Neutrophil (primary cell): Measurements from ENCODE around the gene POLR3E.

Experiments used
- H3K27ac ChIP-seq: fragments of 200-600 bp; sonication (generic); 2 replicates; pipeline ENCODE4 v1.5.1; 2016; ENCODE audit warnings: mild to moderate bottlenecking, moderate library complexity
- H3K27me3 ChIP-seq: fragments of 200-600 bp; sonication (generic); 2 replicates; pipeline ENCODE4 v1.6.0; 2016; ENCODE audit warnings: mild to moderate bottlenecking
- H3K36me3 ChIP-seq: fragments of 200-600 bp; sonication (generic); 2 replicates; pipeline ENCODE4 v1.5.1; 2017
- H3K4me1 ChIP-seq, 2 experiments: fragments of 200-600 bp in 1 of 2; sonication (generic) in 1 of 2; 1 replicate in 1 of 2; 2 replicates in 1 of 2; pipeline versions ENCODE4 v1.5.1 to v1.6.1; 2013 to 2016; ENCODE audit warnings: low read depth in 1 of 2, low read length in 1 of 2, mild to moderate bottlenecking in 1 of 2, moderate library complexity in 1 of 2; ENCODE audit not compliant: control insufficient read depth in 1 of 2, insufficient read depth in 1 of 2
- H3K4me3 ChIP-seq, 2 experiments: fragments of 200-600 bp in 1 of 2; sonication (generic) in 1 of 2; 1 replicate in 1 of 2; 2 replicates in 1 of 2; pipeline ENCODE4 v1.5.1; 2013 to 2016; ENCODE audit warnings: low read depth in 1 of 2, low read length in 1 of 2, mild to moderate bottlenecking in 1 of 2, moderate library complexity in 1 of 2
- H3K9me3 ChIP-seq: fragments of 200-600 bp; sonication (generic); 2 replicates; pipeline ENCODE4 v1.5.1; 2016
- TF ChIP-seq, protein P1 (sequence below): fragments of 200-600 bp; sonication (generic); IDR thresholded peaks from 2 replicates; pipeline ENCODE4 v1.5.1; 2016; ENCODE audit warnings: antibody characterized with exemption

POLR3E gene

DNA sequence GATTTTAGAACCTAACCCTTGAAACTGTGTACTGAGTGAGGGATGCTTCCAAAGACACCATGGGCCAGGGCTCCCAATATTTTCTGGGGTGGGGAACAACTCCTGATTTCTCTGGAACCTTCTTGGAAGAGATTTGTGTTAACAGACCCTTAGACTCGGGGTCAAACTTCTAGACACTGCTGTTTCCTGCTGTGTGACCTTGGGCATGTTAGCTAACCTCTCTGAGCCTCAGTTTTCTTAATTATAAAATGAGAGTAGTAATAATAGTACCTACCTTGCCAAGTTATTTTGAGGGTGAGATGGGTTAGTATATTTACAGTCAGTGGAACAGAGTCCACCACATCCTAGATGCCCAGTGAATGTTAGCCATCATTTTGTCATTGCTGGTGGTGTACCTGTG is 18.8 kb downstream of the POLR3E start:
- Histone ChIP-seq H3K27me3 (no peaks in the 10 kb centered on the region), H3K4me3 (no peak overlapping the region), H3K4me1 (no peaks in the 10 kb centered on the region), H3K36me3 (peaks cover 62% of the 10 kb centered on the region), H3K9me3 (no peaks in the 10 kb centered on the region), H3K27ac (no peak overlapping the region)
- TF ChIP-seq, protein P1, sequence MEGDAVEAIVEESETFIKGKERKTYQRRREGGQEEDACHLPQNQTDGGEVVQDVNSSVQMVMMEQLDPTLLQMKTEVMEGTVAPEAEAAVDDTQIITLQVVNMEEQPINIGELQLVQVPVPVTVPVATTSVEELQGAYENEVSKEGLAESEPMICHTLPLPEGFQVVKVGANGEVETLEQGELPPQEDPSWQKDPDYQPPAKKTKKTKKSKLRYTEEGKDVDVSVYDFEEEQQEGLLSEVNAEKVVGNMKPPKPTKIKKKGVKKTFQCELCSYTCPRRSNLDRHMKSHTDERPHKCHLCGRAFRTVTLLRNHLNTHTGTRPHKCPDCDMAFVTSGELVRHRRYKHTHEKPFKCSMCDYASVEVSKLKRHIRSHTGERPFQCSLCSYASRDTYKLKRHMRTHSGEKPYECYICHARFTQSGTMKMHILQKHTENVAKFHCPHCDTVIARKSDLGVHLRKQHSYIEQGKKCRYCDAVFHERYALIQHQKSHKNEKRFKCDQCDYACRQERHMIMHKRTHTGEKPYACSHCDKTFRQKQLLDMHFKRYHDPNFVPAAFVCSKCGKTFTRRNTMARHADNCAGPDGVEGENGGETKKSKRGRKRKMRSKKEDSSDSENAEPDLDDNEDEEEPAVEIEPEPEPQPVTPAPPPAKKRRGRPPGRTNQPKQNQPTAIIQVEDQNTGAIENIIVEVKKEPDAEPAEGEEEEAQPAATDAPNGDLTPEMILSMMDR, result no peak

DNA sequence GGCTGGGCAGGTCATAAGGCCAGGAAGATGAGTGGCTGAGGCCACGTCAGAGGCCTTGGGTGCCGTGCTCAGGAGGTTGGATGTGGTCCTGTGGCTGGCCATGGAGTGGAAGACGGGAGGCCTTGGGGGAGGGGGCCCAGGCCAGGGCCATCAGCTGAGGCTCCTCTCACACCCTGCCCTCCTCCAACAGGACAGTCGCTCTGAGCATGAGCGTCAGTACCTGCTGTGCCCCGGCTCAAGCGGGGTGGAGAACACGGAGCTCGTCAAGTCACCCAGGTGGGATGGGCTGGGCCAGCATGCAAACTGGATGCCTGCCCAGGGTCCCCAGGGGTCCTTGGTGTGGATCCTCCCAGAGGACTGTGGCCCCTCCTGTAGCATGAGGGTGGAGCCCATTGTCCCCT is 19.2 kb downstream of the POLR3E start:
- TF ChIP-seq, protein P1, result no peak
- Histone ChIP-seq H3K4me1 (peaks cover 0 to 2% of the 10 kb centered on the region in 2 experiments), H3K36me3 (peaks cover 61% of the 10 kb centered on the region), H3K27ac (no peak overlapping the region), H3K4me3 (no peak overlapping the region), H3K9me3 (no peaks in the 10 kb centered on the region), H3K27me3 (no peaks in the 10 kb centered on the region)

GRCh38 chr16:22317001-22317530 is 19.9 kb downstream of the POLR3E start:
- Histone ChIP-seq H3K4me3 (no peak overlapping the region), H3K36me3 (peaks cover 55% of the 10 kb centered on the region), H3K27me3 (no peaks in the 10 kb centered on the region), H3K4me1 (peaks cover 0 to 3% of the 10 kb centered on the region in 2 experiments), H3K27ac (no peak overlapping the region), H3K9me3 (no peaks in the 10 kb centered on the region)
- TF ChIP-seq, protein P1, result no peak

DNA sequence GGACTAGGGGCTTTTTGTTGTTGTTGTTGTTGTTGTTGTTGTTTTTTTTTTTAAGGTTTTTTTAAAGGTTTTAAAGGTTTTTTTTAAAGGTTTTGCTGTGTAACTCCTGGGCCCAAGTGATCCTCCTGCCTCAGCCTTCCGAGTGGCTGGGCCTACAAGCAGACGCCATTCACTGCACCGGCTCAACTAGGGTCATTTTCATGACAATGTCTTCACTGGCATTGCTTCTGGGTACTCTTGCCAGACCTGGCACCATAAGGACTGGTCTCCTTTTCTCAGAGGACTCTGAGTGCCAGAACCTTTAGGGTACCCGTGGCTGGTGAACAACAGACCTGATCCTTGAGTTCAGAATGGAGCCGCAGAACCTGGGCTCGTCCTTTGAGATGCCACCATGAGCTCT is 20.4 kb downstream of the POLR3E start:
- Histone ChIP-seq H3K27me3 (no peaks in the 10 kb centered on the region), H3K9me3 (no peaks in the 10 kb centered on the region), H3K36me3 (peaks cover 50% of the 10 kb centered on the region), H3K4me3 (no peak overlapping the region), H3K27ac (no peak overlapping the region), H3K4me1 (peaks cover 0 to 3% of the 10 kb centered on the region in 2 experiments)
- TF ChIP-seq, protein P1, result no peak

DNA sequence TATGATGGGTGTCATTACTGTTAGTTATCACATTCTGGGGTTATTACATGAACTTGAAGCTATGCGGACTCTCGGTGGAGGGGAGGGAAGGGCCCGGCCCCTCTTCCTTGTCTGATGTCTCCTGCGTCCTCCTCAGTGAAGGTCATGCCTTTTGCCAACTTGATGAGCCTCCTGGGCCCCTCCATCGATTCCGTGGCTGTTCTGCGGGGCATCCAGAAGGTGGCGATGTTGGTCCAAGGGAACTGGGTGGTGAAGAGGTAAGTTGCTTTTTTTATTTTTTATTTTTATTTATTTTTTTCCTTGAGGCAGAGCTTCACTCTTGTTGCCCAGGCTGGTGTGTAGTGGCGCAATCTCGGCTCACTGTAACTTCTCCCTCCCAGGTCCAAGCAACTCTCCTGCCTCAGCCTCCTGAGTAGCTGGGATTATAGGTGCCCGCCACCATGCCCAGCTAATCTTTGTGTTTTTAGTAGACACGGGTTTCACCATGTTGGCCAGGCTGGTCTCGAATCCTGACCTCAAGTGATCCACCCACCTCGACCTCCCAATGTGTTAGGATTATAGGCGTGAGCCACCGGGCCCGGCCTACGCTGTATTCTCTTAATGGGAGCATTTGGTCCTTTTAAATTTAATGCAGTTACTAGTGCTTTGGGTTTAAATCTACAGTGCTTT is 21.6 kb downstream of the POLR3E start:
- no peak overlapping the region for H3K4me3 ChIP-seq
- no peaks in the 10 kb centered on the region for H3K27me3 ChIP-seq
- peaks cover 48% of the 10 kb centered on the region for H3K36me3 ChIP-seq

More for the DNA sequence above, 21.6 kb downstream of the POLR3E start:
- Histone ChIP-seq H3K27ac (no peak overlapping the region), H3K4me1 (peaks cover 0 to 3% of the 10 kb centered on the region in 2 experiments), H3K9me3 (no peaks in the 10 kb centered on the region)
- TF ChIP-seq, protein P1, result peak; percentile 46
